GM19372 (cell line): ENCODE results near the gene MRC1.

Experiments used
- ATAC-seq: cut with Tn5 transposase; IDR thresholded peaks from one replicate; pipeline ENCODE4 v1.9.1; 2021; ENCODE audit warnings: mild to moderate bottlenecking, low read depth, moderate library complexity; ENCODE audit not compliant: unreplicated experiment

MRC1 gene

DNA sequence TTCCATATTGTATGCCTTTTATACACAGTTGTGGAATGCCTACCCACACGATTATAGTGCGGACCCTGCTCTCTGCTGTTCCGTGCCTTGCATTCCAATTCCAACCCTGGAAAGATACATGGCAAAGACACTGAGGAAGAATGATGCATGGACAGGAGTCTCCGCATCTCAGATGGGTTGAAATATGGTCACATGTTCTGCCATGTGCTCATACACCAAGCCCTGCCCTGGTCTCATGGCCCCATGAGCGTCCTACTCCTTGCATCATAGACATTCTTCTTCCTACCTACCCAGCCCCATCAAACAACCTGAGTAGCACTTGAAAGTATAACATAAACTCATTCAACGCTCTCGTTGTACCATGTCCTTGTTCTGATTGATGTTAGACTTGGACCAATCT is 148.9 kb downstream of the MRC1 start:
- ATAC-seq, result no peak

DNA sequence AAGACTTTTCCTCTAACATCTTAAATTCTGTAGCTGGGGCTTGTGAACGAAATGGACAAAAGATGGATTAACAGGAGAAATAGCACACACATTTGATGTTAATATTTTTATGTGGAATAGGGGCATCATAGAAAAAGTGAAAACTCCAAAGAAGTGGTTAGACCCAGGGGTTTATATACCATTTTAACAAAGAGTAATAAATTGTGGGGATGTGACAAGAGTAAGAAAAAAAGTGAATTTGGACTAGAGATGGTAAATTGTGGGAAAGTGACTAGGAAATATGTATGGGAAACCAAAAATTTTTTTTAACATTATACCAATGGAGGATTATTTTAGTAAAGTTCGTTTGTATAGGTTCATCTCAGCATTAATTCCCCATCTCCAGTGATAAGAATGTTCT is 150.7 kb downstream of the MRC1 start:
- no peak for ATAC-seq
